HG03280 (cell line): ENCODE results near the gene FBXL17.

Source experiments
- ATAC-seq: cut with Tn5 transposase; IDR thresholded peaks from one replicate; pipeline ENCODE4 v1.9.1; 2021; ENCODE audit warnings: mild to moderate bottlenecking, moderate library complexity; ENCODE audit not compliant: unreplicated experiment

FBXL17 gene

DNA sequence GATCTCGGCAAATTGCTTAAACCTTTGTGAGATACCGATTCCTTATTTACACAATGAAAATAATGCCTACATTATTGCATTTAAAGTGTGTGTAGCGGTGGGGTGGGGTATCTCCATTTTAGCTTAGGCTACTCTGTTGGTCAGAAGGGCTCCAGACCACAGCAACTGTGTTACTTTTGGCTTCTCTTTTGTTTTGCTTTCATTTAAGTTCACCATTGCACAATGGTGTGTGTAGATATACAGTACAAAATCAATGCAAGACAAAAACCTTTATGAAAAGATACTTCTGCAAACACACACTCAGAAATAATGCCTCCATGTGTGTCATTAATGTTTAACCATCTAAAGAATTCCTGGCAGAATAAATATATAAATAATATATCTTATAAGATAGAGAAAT, 279.4 kb downstream of the FBXL17 start:
- ATAC-seq = no peak

DNA sequence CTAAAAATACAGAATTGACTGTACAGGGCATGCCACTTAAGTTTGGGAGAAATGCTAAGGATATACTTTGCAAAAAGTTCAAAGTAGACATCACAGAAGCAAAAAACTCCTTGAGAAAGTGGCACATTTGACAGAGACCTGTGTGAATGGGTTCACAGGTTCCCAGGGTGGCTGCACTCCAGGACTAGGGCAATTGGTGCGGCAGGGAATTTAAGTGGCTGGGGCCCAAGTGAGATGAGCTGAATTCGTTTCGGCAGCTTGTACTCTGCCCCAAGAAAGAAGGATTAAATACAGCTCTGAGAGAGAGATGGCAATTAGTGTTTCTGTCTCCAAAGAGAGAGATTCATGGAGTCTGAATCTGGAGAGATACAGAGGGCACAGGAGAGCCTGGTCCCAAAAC, 280.1 kb downstream of the FBXL17 start:
- ATAC-seq = no peak

DNA sequence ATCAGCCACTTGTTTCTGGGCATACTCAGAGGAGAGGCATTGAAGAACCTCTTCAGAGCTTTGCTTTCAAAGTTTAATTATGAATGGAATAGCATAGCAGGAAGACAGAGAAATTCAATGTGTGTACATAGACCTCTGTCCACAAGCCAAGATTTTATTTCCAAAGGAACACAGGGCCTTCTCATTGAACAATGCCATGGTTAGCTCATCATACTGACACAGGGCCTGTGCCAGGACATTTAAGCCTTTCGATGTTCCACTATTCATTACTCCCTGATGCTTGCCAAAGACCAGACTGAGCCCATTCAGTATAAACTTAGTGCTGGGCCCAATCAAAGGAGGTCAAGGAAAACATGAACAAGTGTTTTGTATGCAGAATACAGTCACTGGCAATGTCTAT, 280.8 kb downstream of the FBXL17 start:
- no peak for ATAC-seq

DNA sequence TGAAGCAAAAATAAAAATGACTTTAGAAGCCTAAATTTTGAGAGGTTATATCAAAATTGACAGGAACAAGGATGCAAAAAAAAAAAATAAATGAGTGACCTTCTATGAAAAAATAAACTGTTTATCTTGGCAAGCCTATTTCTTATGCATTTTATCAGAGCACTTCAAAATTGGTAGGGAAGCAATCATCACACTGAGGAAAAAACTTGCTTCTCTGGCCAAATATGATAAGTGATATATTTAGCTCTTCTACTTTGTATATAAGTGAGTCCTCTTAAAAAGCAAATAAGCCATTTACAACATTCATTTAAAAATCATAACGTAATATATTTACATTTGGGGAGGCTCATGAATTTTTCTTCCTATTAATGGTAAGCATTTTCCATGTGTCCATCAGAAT, 287.1 kb downstream of the FBXL17 start:
- ATAC-seq = no peak

DNA sequence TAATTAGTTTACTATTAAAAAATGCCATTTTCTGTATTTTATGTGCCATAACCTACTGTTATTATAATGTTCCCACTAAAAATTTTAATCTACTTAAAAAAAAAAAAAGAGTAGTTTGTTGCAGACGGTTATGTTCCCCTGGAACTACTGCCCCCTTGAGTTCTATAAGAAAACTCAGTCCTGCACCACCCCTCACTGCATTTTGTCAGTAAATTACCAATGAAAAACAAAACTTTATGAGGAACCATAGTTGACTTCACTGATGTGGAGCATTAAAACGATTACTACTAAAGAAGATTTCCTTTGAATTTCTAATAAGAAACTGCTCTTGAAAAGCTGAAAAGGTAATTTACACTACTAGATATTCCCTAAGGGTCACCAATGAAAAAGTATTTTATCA, 288.7 kb downstream of the FBXL17 start:
- ATAC-seq = no peak

DNA sequence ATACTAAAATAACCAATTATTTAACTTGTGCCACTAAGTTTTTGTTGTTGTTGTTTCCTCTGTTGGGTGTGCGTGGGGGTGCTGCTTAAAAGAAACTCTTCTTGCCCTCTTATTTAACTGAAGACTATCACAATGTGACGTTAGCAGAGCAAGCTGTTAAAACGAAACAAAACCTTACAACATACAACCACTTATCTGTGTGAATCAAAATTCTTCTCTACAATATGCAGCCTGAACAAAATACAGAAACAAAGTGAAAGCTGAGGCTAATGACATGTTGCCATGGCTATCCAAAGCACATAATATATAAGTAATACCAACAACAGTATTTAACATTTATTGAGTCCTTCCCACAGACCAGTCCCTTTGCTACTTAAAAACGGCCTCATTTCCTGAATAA, 291.0 kb downstream of the FBXL17 start:
- no peak for ATAC-seq

DNA sequence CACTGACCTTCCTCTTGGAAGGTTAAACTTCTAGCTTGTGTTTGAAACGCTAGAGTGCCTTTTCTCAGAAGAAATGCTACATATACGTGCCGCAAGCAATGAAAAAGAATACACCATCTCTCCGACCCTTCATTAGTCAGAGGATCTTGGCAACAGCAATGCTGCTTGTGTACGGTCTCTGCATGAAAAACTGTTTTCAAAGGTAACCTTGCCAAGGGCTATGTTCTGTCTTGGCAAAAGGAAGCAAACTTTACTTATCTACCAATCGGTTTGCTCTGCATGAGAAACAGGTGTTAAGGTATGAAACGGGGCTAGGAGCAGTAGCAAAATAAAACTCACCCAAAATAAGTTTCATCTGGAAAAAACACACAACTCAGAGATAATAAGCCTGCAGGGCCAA, 297.8 kb downstream of the FBXL17 start:
- ATAC-seq = no peak

DNA sequence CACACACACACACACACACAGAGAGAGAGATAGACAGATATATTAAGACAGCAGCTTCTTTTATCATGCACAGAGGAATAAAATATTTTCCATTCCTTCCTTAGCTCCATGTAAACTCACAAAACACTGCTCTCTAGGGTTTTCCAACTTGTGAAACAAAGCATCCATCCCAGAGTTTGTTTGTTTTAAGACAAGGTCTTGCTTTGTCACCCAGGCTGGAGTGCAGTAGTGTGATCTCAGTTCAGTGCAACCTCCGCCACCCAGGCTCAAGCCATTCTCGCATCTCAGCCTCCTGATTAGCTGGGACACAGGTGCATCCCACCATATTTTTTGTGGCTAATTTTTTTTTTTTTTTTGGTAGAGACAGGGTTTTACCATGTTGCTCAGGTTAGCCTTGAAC, 298.7 kb downstream of the FBXL17 start:
- ATAC-seq = no peak

DNA sequence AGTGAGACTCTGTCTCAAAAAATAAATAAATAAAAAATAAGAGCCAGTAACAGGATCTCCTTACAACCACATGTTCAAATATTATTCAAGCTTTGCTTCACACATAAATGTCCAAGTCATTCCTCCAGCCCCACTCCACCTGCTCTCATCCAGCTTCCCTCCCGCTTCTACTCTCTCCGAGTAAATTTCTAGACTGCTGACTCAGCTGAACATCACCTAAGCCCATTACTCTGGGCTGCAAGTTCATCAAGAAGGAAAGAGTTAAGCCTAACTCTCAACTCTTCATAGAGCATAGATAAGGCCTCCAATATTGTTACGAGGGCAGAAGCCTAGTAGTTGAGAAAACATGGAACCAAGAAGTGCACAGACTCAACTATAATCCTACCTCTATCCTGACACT, 300.2 kb downstream of the FBXL17 start:
- ATAC-seq = no peak

DNA sequence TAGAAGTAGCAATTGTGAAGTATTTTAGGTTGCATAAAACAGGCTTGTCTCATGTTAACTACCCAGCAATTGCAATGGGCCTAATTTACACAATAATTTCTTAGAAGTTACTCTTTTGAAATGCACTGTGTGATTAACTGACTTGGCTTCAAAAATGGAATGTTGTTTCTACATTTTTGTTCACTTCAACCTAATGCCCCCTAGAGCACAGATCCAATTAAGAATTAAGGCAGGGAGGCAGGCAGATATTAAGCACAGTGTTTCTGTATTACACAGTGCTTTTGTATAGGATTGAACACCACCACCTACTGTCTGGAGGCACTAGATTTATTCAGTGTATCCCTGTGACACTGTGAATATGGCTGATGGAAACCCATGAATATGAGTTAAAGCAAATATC, 302.1 kb downstream of the FBXL17 start:
- no peak for ATAC-seq

DNA sequence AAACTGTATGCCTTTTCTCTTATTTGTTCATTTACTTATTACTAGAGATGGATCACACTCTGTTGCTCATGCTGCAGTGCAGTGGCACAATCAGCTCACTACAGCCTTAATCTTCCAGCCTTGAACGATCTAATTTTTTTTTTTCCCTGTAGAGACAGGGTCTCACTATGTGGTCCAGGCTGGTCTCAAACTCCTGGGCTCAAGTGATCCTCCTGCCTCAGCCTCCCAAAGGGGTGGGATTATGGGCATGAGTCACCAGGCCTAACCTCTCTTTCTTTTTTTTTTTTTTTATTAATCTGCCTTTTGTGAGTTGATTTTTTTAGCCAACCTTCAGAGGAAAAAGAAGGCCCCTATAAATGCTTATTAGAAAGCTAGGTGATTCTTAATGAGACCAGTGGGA, 303.0 kb downstream of the FBXL17 start:
- no peak for ATAC-seq

DNA sequence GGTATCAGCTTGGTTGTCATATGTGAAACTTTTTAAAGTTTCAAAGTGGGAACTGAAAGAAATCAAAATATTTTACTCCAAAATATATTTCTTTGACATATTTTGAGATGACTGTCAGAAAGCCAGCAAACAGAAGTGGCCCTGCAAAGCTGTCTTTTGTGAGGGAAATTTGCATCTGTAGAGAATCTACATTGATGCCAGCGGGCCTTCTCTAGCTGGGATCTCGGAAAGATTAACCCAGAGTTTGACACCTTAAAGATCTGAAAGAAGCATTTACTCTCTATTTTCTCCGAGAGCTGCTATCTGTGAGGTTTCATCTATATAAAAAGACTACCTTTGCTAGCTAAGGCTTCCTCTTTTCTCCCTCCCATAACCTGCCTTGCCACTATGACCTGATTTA, 303.6 kb downstream of the FBXL17 start:
- no peak for ATAC-seq

DNA sequence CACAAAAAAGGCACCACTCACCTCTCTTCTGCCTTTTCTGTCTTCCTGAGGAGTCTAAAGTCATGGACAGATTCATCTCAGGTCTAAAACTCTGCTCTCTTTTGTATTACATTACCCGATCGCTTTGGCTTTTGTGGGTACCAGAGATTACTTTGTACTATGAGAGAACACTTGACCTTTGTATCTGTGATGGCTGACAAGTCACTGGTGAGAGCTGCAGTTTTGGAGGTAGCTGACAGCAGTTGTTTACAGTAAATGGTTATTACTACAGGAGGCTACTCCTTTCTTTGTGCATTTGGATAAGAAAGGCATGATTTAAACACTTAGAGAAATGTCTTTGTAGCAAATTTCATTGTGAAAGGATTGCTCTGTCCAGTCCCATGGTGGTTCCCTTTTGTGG, 307.3 kb downstream of the FBXL17 start:
- ATAC-seq = no peak

DNA sequence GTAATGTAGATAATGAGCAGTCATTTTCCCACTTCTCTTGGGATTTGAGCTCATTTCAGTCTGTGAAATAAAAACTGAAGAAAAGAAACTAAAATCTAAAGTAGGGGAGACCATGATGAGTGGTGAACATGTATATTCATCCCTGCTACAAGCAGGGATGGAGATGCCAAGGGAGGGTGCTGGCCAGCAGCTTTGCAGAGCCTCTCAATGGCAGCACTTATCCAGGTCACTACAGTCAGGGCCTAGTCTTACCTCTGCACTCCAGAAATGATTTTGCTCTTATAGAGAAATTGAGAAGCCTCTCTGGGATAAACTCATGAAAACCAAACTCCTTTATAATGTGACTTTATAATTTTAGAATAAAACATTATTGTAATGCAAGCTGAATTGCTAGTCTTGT, 317.6 kb downstream of the FBXL17 start:
- ATAC-seq = no peak

DNA sequence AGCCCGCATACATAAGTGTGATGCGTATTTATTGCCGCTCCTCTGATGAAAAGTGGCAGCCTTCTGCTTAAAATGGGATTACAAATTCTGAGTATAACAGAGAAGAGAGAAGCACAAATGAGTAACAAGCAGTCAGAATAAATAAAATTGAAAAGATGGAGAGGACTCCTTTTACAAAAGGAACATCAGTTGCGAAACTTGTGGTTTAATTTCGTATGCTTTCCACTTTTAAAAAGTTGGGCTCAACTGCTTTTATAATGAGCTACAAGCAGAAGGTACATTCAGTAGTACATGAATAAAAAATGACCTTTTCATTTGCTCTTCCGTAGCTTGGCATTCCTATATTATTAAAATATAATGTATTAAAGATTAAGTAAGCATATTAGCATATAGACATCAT, 320.0 kb downstream of the FBXL17 start:
- ATAC-seq = no peak

DNA sequence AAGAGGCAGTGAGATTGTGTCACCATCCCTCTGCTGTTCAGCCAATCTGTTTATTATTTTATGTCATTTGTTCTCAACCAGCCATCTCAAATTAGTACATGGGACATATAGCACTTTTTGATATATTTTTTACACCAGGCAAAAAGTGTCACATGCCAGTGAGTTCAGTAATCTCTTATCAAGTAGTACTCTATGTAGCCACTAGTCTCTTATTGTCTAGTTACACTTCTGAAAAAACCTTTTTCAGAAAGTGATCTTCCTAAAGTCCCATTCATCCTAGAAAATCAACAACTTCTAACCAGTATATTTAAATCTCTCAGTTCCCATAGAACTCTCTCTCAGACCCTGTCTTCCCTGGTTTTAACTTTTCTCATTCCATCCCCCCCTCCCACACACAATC, 321.6 kb downstream of the FBXL17 start:
- no peak for ATAC-seq

DNA sequence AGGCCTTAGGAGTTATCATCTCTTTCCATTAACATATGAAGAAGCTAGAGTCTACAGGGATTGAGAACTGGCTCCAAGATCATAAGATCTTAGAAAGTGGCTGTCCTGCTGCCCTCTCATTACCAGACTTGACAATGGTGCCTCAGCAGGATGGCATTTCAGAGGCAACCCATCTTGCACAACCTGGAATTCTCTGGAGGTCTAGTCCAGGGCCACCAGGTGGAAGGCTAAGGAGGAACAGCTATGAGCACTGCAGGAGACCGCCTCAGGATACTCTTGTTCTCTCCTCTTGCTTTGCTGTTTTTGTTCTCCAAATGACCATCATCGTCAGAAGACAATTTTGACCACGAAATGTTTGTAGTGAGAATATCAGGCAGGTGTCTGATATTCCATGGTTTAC, 322.6 kb downstream of the FBXL17 start:
- no peak for ATAC-seq

DNA sequence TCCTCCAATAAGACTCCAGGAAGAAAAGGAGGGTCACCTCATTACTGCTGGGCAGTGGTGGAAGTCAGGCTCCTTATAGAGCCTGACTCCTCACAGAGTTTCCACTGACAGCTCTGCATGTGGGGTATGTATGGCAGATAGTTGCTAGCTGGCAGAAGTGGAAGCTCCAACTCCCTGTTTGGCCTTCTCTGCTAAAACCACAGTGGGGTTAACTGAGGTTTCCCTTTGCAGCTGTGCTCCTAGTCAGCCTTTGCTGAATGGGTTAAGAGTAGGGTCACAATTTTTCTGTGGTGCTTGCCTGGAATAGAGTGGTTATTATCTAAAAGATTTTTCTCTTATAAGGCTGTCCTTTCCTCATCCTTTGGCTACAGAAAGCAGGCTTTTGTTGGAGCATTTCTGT, 327.5 kb downstream of the FBXL17 start:
- ATAC-seq = no peak

DNA sequence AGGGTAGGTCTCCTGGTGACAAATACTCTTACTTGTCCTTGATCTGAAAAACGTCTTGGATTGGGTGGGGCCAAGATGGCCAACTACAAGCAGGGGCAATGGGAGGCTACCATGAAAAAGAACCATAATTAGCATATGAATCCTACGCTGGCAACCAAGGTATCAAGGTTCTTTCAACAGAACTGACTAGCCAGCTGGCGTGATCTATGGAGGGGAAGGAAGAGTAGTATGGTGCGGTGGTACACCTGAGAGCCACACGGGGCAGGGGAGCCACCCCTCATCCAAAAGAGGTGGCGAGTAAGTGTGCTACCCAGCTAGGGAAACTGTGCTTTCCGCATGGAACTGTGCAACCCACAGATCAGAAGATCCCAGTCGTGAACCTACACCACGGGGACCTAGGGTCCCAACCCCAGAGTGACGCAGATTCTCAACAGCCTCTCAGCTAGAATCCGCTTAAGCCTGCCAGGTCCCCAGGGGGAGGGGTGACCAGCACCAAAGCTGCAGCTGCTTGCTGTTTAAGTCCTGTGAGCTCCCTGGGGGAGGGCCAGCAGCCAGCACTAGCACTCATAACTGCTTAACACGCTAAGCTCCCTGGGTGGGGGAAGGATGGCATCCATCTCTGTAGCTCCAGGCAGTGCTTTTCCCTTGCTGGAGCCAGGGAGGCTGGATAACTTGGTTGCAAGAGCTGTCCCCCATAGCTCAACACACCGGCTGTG, 334.8 kb downstream of the FBXL17 start:
- no peak for ATAC-seq

DNA sequence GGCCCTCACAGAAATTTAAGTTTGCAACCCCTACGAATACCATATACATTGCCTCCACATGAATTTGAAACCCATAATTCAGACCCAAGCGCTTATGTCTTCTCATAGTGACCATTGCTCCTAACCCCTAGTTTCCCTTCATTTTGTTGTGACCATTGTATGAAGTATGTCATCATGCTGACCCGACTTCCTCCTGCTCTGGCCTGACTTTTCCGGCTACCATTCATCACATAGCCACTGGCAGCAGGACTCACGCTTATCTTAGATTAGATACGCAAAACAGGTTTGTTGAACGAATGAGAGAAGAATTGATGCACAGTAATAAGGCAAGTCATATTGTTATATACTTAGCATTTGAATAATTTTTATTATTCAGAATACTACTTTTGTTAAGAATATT, 345.4 kb downstream of the FBXL17 start:
- ATAC-seq = no peak

DNA sequence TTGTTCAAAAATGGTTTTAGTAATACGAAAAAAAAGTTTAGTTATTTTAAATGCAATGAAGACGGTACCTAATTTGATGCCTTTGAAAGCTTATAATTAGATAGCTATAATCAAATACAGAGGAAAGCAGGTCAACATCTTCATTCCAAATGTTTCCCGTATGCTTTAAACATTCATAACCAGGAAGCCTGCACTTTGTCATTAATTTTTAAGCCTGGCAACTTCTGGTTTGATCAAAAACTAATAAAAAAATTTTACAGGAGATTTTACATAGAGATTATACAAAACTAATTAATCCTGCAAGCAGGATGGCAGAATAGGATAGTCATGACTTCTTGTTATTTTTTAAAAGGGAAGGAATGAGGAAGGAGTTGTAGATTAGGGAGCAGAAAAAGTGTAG, 353.0 kb downstream of the FBXL17 start:
- ATAC-seq = no peak

DNA sequence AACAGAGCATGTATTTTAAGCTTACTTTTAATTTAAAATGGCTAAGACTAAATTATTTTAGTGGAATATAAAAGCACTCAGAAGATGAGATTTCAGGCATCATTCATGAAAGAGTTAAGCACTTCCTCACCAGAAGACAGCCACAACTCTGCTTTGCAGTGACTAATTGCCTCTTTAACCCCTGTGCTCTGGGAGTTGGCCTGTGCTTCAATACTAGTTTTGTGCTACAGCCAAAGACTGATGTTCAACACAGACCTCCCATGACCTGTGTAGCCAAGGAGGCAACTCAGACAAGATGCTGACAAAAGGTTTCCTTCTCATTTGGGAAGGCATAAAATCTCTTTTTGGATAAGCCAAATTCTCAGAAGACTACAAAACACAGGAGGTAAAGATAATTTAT, 353.5 kb downstream of the FBXL17 start:
- ATAC-seq = no peak

DNA sequence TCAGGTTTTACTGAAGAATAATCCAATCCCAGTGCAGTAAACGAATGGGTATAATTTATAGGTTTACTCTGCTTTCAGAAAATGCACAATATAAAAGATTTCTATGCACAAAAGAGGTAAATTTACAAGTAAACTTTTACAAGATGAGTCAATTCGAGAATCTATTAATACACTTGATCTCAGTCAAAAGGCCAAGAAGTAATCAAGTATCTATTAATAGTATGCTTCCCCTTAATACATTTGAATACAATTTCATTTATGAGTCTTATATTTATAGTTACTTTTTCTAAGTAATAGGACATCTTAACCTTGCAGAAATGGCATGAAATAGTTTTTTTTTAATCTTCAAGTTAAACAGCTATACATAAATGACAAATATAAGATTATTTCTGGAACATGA, 355.9 kb downstream of the FBXL17 start:
- no peak for ATAC-seq

DNA sequence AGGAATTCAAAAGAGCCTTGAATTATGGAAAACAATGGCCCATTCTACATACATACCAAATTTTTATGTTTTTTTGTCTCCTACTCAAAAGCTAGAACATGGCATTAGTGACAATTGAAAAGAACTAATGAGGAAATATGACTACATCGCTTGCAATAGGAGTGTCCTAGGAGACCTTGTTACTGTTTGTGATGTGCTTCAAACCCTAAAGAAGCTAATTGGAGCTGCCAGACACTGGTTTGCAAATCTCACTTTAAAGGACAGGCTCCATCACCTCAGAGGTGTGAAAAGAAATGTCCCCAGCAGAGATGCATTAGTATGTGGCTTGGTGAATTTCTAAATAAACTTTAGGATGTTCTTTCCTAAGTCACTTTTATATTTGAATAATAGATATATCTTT, 356.9 kb downstream of the FBXL17 start:
- no peak for ATAC-seq
